Measurements from ENCODE around the gene NRM. TPM values are rescaled to one million over a fixed set of nuclear protein-coding genes. Genes with fewer than 3 reads are reported as not detected.

Gene NRM
- total RNA-seq, 1 experiment from 2014 or later: 5.3 TPM

DNA sequence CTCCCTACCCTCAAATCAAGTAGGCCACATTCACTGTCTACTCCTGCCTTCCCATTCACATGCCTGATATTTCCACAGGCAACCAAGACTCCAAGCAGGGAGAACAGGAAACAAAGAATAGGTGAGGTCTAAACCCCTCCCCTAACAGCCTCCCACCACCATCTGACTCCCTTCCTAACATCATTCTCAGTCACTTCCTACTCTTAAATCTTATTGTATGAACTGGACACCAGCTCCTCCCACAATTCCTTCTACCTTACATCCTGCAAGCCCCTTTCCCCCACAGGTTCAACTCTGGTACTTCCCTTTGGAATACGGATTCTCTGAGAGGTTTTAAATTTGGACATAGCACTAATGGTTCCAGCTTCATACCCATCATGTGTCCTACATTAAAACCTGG lies 44.8 kb downstream of the NRM start:
- TF ChIP-seq CTCF (IDR thresholded peaks at IDR 0.05; ENCODE audit: unreplicated experiment): no peak
- no TSS peak for BruUV-seq (replicated peaks)
- ChIA-PET CTCF (interaction anchor here (0.5 to 1.0 kb wide), 5 partner anchors 17 to 111 kb away, joined by 3 to 4 read pairs (median 3); no protein-coding TSS in a partner anchor), POLR2A (interaction anchor here (0.7 to 4.1 kb wide), 10 partner anchors 17 to 89 kb away, joined by 3 to 38 read pairs (median 4); partner anchors contain the start of genes DHX16, MRPS18B, PPP1R10 and PRR3)
- H3K27me3 Mint-ChIP-seq (ENCODE audit: insufficient read depth, unreplicated experiment): no peaks in the 10 kb centered on the region
- intact Hi-C loops (cut with micrococcal nuclease): no loop called here
- H3K9me3 Mint-ChIP-seq (ENCODE audit: unreplicated experiment): no peaks in the 10 kb centered on the region
- H3K4me3 Mint-ChIP-seq (ENCODE audit: unreplicated experiment): peak overlapping the region; percentile 81
- peaks cover 14% of the 10 kb centered on the region for H3K4me1 Mint-ChIP-seq (ENCODE audit: insufficient read depth, unreplicated experiment)
- no peak for DNase-seq (ENCODE audit: unreplicated experiment)
- H3K27ac Mint-ChIP-seq (ENCODE audit: low read depth, unreplicated experiment): peak overlapping the region; percentile 71
- H3K36me3 Mint-ChIP-seq (ENCODE audit: insufficient read depth, unreplicated experiment): peaks cover 36% of the 10 kb centered on the region

GRCh38 chr6:30644769-30645168 lies 46.0 kb downstream of the NRM start:
- POLR2A ChIA-PET: interaction anchor here (0.7 to 4.1 kb wide), 2 partner anchors 8 to 27 kb away, joined by 3 to 38 read pairs; partner anchors contain the start of genes MRPS18B and PPP1R10
- Mint-ChIP-seq H3K27ac (ENCODE audit: low read depth, unreplicated experiment) (peak overlapping the region; percentile 43), H3K9me3 (ENCODE audit: unreplicated experiment) (no peaks in the 10 kb centered on the region), H3K27me3 (ENCODE audit: insufficient read depth, unreplicated experiment) (no peaks in the 10 kb centered on the region), H3K4me1 (ENCODE audit: insufficient read depth, unreplicated experiment) (peaks cover 14% of the 10 kb centered on the region), H3K36me3 (ENCODE audit: insufficient read depth, unreplicated experiment) (peaks cover 27% of the 10 kb centered on the region), H3K4me3 (ENCODE audit: unreplicated experiment) (no peak overlapping the region)
- no peak for DNase-seq (ENCODE audit: unreplicated experiment)
- CTCF ChIA-PET: interaction anchor here (0.6 to 2.3 kb wide), 2 partner anchors 34 to 78 kb away, joined by 3 to 10 read pairs; no protein-coding TSS in a partner anchor
- intact Hi-C loops (cut with micrococcal nuclease): no loop called here
- no TSS peak for BruUV-seq (replicated peaks)
- no peak for TF ChIP-seq CTCF (IDR thresholded peaks at IDR 0.05; ENCODE audit: unreplicated experiment)

GRCh38 chr6:30643656-30644055 lies 47.1 kb downstream of the NRM start:
- no peak for TF ChIP-seq CTCF (IDR thresholded peaks at IDR 0.05; ENCODE audit: unreplicated experiment)
- no peak overlapping the region for H3K27ac Mint-ChIP-seq (ENCODE audit: low read depth, unreplicated experiment)
- H3K27me3 Mint-ChIP-seq (ENCODE audit: insufficient read depth, unreplicated experiment): no peaks in the 10 kb centered on the region
- no peak overlapping the region for H3K4me3 Mint-ChIP-seq (ENCODE audit: unreplicated experiment)
- no TSS peak for BruUV-seq (replicated peaks)
- no peaks in the 10 kb centered on the region for H3K9me3 Mint-ChIP-seq (ENCODE audit: unreplicated experiment)
- peaks cover 14% of the 10 kb centered on the region for H3K4me1 Mint-ChIP-seq (ENCODE audit: insufficient read depth, unreplicated experiment)
- ChIA-PET CTCF (interaction anchor here (0.5 to 2.3 kb wide), 3 partner anchors 10 to 79 kb away, joined by 3 to 10 read pairs (median 5); no protein-coding TSS in a partner anchor), POLR2A (interaction anchor here (0.6 to 4.1 kb wide), 4 partner anchors 15 to 26 kb away, joined by 3 to 38 read pairs (median 4); partner anchors contain the start of genes MRPS18B and PPP1R10)
- DNase-seq (ENCODE audit: unreplicated experiment): no peak
- H3K36me3 Mint-ChIP-seq (ENCODE audit: insufficient read depth, unreplicated experiment): peaks cover 23% of the 10 kb centered on the region
- intact Hi-C loops (cut with micrococcal nuclease): no loop called here

- peaks cover 7% of the 10 kb centered on the region for H3K4me1 Mint-ChIP-seq (ENCODE audit: insufficient read depth, unreplicated experiment)
- DNase-seq (ENCODE audit: unreplicated experiment): no peak
- no peak overlapping the region for H3K27ac Mint-ChIP-seq (ENCODE audit: low read depth, unreplicated experiment)
- H3K9me3 Mint-ChIP-seq (ENCODE audit: unreplicated experiment): no peaks in the 10 kb centered on the region
- TF ChIP-seq CTCF (IDR thresholded peaks at IDR 0.05; ENCODE audit: unreplicated experiment): no peak
- peaks cover 23% of the 10 kb centered on the region for H3K36me3 Mint-ChIP-seq (ENCODE audit: insufficient read depth, unreplicated experiment)
- no TSS peak for BruUV-seq (replicated peaks)
- H3K4me3 Mint-ChIP-seq (ENCODE audit: unreplicated experiment): no peak overlapping the region
- intact Hi-C loops (cut with micrococcal nuclease): no loop called here
- ChIA-PET CTCF (interaction anchor here (0.6 to 1.8 kb wide), 4 partner anchors 24 to 77 kb away, joined by 3 to 4 read pairs (median 3); no protein-coding TSS in a partner anchor), POLR2A (interaction anchor here (1.6 to 2.3 kb wide), 3 partner anchors 13 to 23 kb away, joined by 4 to 11 read pairs (median 8); partner anchors contain the start of genes ATAT1, MRPS18B and PPP1R10)
- H3K27me3 Mint-ChIP-seq (ENCODE audit: insufficient read depth, unreplicated experiment): no peaks in the 10 kb centered on the region
Observed at GRCh38 chr6:30641048-30641447, 49.7 kb downstream of the NRM start.

Data from MCF 10A (cell line).